ENCODE data around the gene GARIN5B. TPM values are rescaled to one million over a fixed set of nuclear protein-coding genes. Genes with fewer than 3 reads are reported as not detected.

Gene GARIN5B
- total and polyA plus RNA-seq, 2 of the 13 experiments (the other 11 are each of a cell fraction or from before 2014, with no cell fraction given) = not detected

DNA sequence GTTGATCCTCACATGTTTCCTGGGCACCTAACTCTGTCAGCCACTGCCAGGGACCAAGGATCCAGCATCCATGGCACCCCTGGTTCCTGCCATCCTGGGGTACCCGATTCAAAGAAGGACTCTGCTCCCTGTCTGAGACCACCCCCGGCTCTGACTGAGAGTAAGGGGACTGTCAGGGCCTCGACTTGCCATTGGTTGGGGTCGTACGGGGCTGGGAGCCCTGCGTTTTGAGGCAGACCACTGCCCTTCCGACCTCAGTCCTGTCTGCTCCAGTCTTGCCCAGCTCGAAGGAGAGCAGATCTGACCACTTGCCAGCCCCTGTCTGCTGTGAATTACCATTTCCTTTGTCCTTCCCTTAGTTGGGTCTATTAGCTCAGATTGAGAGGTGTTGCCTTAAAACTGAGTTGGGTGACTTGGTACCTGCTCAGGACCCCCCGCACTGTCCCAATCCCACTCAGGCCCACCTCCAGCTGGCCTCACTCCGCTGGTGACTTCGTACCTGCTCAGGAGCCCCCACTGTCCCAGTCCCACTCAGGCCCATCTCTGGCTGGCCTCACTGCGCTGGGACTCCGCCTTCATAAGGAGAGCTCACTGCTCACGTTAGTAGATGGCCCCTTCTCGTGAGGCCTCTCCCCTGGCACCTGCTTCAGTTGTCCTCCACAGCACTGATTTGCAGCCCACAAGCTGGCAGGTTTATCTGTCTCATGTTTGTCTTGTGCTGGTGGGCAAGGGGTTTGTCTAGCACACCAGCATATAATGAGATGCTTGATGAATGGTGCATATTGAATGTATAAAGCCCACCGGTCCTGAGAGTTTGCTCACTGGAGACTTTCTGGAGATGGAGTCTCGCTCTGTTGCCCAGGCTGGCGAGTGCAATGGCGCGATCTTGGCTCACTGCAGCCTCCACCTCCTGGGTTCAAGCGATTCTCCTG, 26.6 kb upstream of the GARIN5B start (continued):
- no peak for TF ChIP-seq CCDC6 (CRISPR knock-in tag; IDR thresholded peaks at IDR 0.05)
- no peak for TF ChIP-seq ZBTB46 (CRISPR knock-in tag; IDR thresholded peaks at IDR 0.05; ENCODE audit: borderline replicate concordance)
- no peak for TF ChIP-seq CBX1 (IDR thresholded peaks at IDR 0.05; ENCODE audit: low read depth)
- TF ChIP-seq JARID2 (CRISPR knock-in tag; IDR thresholded peaks at IDR 0.05; ENCODE audit: insufficient replicate concordance) = no peak
- TF ChIP-seq GFI1 (CRISPR knock-in tag; IDR thresholded peaks at IDR 0.05; ENCODE audit: borderline replicate concordance) = no peak
- TF ChIP-seq, protein P1, sequence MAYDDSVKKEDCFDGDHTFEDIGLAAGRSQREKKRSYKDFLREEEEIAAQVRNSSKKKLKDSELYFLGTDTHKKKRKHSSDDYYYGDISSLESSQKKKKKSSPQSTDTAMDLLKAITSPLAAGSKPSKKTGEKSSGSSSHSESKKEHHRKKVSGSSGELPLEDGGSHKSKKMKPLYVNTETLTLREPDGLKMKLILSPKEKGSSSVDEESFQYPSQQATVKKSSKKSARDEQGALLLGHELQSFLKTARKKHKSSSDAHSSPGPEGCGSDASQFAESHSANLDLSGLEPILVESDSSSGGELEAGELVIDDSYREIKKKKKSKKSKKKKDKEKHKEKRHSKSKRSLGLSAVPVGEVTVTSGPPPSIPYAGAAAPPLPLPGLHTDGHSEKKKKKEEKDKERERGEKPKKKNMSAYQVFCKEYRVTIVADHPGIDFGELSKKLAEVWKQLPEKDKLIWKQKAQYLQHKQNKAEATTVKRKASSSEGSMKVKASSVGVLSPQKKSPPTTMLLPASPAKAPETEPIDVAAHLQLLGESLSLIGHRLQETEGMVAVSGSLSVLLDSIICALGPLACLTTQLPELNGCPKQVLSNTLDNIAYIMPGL (CRISPR knock-in tag; IDR thresholded peaks at IDR 0.05; ENCODE audit: borderline replicate concordance in 1 of 2, low read depth in 1 of 2) = no peak
- no peak for TF ChIP-seq ZNF597 (CRISPR knock-in tag; IDR thresholded peaks at IDR 0.05)
- TF ChIP-seq SAFB2 (CRISPR knock-in tag; IDR thresholded peaks at IDR 0.05; ENCODE audit: borderline replicate concordance, low read depth) = no peak
- TF ChIP-seq JDP2 (CRISPR knock-in tag; IDR thresholded peaks at IDR 0.05; ENCODE audit: borderline replicate concordance) = no peak
- TF ChIP-seq, protein P2, sequence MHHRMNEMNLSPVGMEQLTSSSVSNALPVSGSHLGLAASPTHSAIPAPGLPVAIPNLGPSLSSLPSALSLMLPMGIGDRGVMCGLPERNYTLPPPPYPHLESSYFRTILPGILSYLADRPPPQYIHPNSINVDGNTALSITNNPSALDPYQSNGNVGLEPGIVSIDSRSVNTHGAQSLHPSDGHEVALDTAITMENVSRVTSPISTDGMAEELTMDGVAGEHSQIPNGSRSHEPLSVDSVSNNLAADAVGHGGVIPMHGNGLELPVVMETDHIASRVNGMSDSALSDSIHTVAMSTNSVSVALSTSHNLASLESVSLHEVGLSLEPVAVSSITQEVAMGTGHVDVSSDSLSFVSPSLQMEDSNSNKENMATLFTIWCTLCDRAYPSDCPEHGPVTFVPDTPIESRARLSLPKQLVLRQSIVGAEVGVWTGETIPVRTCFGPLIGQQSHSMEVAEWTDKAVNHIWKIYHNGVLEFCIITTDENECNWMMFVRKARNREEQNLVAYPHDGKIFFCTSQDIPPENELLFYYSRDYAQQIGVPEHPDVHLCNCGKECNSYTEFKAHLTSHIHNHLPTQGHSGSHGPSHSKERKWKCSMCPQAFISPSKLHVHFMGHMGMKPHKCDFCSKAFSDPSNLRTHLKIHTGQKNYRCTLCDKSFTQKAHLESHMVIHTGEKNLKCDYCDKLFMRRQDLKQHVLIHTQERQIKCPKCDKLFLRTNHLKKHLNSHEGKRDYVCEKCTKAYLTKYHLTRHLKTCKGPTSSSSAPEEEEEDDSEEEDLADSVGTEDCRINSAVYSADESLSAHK (CRISPR knock-in tag; IDR thresholded peaks at IDR 0.05; ENCODE audit: borderline replicate concordance) = no peak
- TF ChIP-seq ZNF430 (CRISPR knock-in tag; IDR thresholded peaks at IDR 0.05) = no peak
- no peak for TF ChIP-seq ZNF720 (CRISPR knock-in tag; IDR thresholded peaks at IDR 0.05)
- TF ChIP-seq ARID4A (CRISPR knock-in tag; IDR thresholded peaks at IDR 0.05; ENCODE audit: borderline replicate concordance) = no peak
- TF ChIP-seq ZNF570 (CRISPR knock-in tag; IDR thresholded peaks at IDR 0.05; ENCODE audit: borderline replicate concordance) = no peak
- no peak for TF ChIP-seq ZNF776 (CRISPR knock-in tag; IDR thresholded peaks at IDR 0.05)
- no peak for TF ChIP-seq ISX (CRISPR knock-in tag; conservative IDR thresholded peaks at IDR 0.05)
